ENCODE data around the gene RDH11. TPM values are rescaled to one million over a fixed set of nuclear protein-coding genes. Genes with fewer than 3 reads are reported as not detected.
A peak's percentile ranks its signal among the peaks of the same experiment; 100 is the strongest.

RDH11 gene
- total and polyA plus RNA-seq, 10 of the 15 experiments (the other 5 are each of a cell fraction or from before 2014, with no cell fraction given): 49.7 to 161 (median 77.2) TPM

- TF ChIP-seq YBX1 (IDR thresholded peaks at IDR 0.05): no peak
- no peak for TF ChIP-seq CBX5 (IDR thresholded peaks at IDR 0.05; ENCODE audit: low read depth)
- no peak for TF ChIP-seq CHD1 (IDR thresholded peaks at IDR 0.05; ENCODE audit: low read depth, low read length)
- TF ChIP-seq ZNF217 (IDR thresholded peaks at IDR 0.05): no peak
- TF ChIP-seq RB1 (IDR thresholded peaks at IDR 0.05; ENCODE audit: borderline replicate concordance): 0 out of 2 replicates have a peak, but pooled peaks have one; percentile 22
- no peak for TF ChIP-seq ZZZ3 (IDR thresholded peaks at IDR 0.05; ENCODE audit: control insufficient read depth, insufficient read length, low read depth)
- TF ChIP-seq HDGF (IDR thresholded peaks at IDR 0.05): no peak
- no peak for TF ChIP-seq ATF3 (IDR thresholded peaks at IDR 0.05; ENCODE audit: borderline replicate concordance, extremely low read depth, low read depth, low read length)
- TF ChIP-seq IRF4 (IDR thresholded peaks at IDR 0.05; ENCODE audit: low read depth, low read length): no peak
- TF ChIP-seq SREBF2 (IDR thresholded peaks at IDR 0.05; ENCODE audit: low read length): no peak
- TF ChIP-seq PBX3 (IDR thresholded peaks at IDR 0.05; ENCODE audit: insufficient replicate concordance, low read depth, low read length): no peak
- no peak for TF ChIP-seq NR2C1 (IDR thresholded peaks at IDR 0.05)
- no peak for TF ChIP-seq RFX5 (IDR thresholded peaks at IDR 0.05; ENCODE audit: low read depth, low read length)
- no peak for TF ChIP-seq WRNIP1 (IDR thresholded peaks at IDR 0.05; ENCODE audit: borderline replicate concordance, low read depth, low read length)
- no peak for TF ChIP-seq ZNF207 (IDR thresholded peaks at IDR 0.05; ENCODE audit: borderline replicate concordance)
- TF ChIP-seq STAT1 (conservative IDR thresholded peaks at IDR 0.05): no peak
- no peak for TF ChIP-seq ZNF687 (IDR thresholded peaks at IDR 0.05)
- no peak for TF ChIP-seq MYC (IDR thresholded peaks at IDR 0.05; ENCODE audit: insufficient read depth, insufficient read length, insufficient replicate concordance, low read length, severe bottlenecking)
- TF ChIP-seq POLR2AphosphoS5 (IDR thresholded peaks at IDR 0.05; ENCODE audit: low read length): peak; percentile 89
- TF ChIP-seq SUZ12 (IDR thresholded peaks at IDR 0.05; ENCODE audit: unreplicated experiment): no peak
- no peak for TF ChIP-seq ZBED1 (IDR thresholded peaks at IDR 0.05; ENCODE audit: borderline replicate concordance)
- no peak for TF ChIP-seq KDM1A (IDR thresholded peaks at IDR 0.05; ENCODE audit: borderline replicate concordance)
- no peak for TF ChIP-seq ZNF274 (IDR thresholded peaks at IDR 0.05; ENCODE audit: insufficient read depth, insufficient read length)
- no peak for TF ChIP-seq SRF (IDR thresholded peaks at IDR 0.05; ENCODE audit: low read depth in 2 of 2, low read length in 2 of 2)
- TF ChIP-seq RAD21 (IDR thresholded peaks at IDR 0.05; ENCODE audit: insufficient read depth, low read depth, low read length): no peak
- TF ChIP-seq MAX (IDR thresholded peaks at IDR 0.05; ENCODE audit: low read depth, low read length): no peak
Observed at GRCh38 chr14:67695394-67695949, at the start of gene RDH11 (continued).
